ENCODE measurements around the gene MB.
A peak's percentile ranks its signal among the peaks of the same experiment; 100 is the strongest.

Gene MB

GRCh38 chr22:35593071-35593890, 23.8 kb downstream of the MB start:
- DNase-seq = no peak

- DNase-seq = no peak
These were observed 24.6 kb downstream of the MB start for GRCh38 chr22:35592418-35592967.

DNA sequence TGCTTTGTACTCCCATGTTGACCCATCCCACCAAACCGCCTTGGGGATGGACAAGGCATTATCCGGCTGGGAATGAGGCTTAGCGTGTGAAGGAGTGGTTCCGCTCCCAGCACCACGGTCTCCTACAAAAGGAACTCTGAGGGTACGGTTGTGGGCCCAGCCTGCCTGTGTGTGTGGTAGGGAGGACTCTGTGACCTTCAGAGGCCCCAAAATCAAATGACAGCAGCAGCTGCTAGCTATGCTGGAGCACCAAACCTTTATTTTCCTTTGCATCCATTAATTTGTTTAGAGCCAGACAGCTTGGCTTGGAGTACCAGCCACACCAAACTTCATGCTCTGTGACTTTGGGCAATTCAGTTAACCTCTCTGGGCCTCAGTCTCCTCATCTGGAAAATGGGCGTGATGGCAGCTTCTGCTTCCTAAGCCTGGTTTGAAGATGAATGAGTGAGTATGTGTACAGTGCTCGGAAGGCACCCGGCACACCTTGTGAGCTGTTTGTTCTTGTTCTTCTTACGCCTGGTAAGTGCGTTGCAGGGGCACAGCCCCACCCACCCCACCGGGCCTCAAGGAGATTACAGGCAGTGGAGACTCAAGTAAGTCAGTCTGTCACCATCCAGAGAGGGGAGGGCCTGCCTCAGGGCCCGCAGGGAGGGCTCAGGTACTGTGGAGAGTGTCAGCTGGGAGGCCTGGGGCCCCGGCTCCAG, 25.3 kb downstream of the MB start:
- no peak for DNase-seq

- DNase-seq = no peak
These were observed 26.4 kb downstream of the MB start for GRCh38 chr22:35590634-35591295.

GRCh38 chr22:35589756-35590093, 27.4 kb downstream of the MB start:
- DNase-seq = no peak

DNA sequence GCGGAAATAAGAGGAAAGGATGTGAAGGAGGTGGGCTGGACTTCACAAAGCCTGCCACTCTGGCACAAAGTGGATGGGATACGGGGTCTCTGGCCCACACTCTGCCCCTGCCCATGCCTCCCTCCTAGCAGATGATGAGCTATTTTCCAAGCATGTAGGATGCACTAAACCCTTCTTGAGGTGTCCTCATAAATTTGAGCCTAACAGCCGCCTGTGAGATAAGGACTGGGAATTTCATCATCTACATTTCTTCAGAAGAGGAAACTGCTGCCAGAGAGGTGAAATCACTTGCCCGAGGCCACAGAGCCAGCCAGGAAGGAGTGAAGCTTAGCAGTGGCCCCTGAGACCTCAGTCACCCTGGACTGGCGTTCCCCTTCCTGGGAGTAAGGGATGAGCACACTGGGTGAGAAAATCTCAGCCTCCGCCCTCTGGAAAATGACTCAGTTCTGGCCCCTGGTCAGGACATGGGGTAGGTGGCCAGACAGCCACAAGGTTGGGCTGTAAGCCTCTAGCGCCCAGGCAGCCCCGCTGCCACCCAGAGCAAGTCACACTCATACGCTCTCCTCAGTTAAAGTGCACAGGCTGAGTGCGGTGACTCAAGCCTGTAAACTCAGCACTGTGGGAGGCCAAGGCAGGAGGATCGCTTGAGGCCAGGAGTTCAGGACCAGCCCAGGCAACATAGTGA, 27.9 kb downstream of the MB start:
- DNase-seq = peak; percentile 94

DNA sequence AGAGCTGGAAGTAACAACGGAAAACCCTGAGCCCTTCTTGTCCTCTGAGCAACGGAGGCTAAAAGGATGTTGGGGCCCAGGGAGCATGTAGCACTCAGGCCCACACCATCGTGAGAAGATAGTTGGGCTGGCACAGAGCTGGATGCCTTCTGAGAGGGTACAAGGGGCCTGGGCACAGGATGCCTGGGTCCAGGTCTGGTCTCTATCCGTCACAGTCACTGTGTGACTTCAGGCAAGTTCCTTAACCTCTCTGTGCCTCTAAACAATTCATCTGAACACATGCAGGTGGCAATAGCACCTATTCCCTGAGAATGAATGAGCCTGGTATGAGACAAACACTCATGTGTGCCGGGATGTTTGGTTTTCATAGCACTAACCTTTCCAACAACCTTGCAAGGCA, 29.2 kb downstream of the MB start:
- DNase-seq = no peak

DNA sequence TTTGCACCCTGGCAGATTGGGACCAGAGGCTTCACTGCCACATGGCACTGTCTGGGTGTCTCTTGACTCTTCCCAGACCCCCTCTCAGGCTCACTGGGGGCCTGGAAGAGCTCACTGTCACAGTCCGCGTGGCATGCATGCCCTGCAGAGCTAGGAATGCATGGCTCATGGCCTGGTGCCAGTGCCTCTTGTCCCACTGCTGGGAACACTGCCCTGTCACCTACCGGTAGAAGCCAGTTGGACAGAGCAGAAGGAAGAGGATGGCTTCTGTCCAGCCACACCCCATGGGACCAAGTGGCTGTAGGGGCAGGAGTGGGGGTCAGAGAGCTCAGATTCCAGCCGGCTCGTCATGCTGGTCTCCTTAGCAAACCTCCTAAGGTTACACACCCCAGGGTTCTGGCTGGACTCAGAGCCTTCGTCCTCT, 29.7 kb downstream of the MB start:
- no peak for DNase-seq

GRCh38 chr22:35586771-35587170, 30.4 kb downstream of the MB start:
- no peak for DNase-seq

DNA sequence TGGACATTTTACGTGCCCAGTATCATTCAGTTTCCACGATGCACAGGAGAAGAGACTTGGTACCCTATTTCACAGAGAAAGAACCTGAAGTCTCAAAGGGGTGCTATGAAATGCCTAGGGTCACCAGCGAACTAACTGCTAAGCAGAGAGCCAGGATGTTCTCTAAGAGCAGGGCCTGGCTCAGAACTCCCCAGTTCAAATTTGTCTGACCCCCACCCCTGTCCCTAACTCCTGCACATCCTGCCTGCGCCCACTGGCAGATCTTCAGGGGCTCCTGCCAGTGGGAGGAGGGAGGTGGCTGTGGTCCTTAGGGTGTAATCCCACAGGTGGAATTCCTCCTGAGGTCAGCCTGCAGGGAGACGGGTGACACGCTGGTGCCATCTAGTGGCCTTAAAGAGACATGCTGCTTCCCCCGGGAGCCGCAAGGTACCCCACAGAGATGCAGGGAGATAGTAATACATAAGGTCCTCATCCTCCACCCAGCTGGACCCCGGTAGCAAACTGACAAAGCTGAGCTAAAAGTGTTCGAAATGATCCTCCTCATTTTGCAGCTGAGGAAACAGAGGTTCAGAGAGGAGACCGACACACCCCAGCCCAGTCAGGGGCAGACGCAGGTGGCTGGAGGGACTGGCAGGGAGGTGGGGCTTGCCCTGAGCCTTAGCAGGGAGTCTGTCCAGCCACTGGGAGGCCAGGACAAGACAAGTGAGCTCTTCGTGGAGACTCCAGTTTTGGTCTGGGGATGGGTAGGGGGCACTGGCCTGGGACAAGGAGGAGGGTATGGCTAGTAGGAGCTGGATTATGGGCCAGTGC, 34.1 kb downstream of the MB start:
- DNase-seq = peak; percentile 69

- no peak for DNase-seq
These were observed 34.8 kb downstream of the MB start for GRCh38 chr22:35582218-35582860.

- no peak for DNase-seq
These were observed 36.1 kb downstream of the MB start for GRCh38 chr22:35581023-35581413.

- DNase-seq = no peak
These were observed 36.6 kb downstream of the MB start for GRCh38 chr22:35580351-35581022.

GRCh38 chr22:35578836-35579575, 38.1 kb downstream of the MB start:
- no peak for DNase-seq

DNA sequence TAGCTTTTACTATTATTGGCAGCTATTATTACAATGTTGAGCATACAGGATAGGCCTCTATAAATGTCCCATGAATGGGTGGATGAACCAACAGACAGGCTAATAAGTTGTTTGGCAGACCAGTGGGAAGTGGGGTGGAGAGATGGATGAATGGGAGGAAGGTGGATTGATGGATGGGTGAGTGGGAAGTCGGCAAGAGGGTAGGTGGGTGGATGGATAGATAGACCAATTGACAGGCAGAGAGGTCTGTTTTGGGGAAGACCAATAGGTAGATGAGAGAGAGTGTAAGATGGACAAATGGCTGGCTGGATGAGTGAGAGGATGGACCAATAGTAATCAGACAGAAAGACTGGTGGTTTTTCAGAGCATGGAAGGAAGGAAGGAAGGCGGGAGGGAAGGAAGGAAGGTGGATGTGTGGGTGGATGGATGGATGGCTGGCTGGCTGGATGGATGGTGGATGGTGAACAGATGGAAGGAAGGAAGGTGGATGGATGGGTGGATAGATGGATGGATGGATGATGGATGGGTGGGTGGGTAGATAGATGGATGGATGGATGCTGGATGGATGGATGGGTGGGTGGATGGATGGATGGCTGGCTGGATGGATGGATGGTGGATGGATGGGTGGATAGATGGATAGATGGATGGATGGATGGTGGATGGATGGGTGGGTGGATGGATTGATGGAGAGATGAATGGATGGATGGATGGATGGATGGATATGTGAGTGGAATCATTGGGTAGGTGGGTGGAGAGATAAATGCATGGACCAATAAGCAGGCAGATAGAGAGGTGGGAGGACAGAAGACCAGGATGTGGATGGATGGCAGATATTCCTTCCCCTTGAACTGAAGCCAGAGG, 39.1 kb downstream of the MB start:
- no peak for DNase-seq

DNA sequence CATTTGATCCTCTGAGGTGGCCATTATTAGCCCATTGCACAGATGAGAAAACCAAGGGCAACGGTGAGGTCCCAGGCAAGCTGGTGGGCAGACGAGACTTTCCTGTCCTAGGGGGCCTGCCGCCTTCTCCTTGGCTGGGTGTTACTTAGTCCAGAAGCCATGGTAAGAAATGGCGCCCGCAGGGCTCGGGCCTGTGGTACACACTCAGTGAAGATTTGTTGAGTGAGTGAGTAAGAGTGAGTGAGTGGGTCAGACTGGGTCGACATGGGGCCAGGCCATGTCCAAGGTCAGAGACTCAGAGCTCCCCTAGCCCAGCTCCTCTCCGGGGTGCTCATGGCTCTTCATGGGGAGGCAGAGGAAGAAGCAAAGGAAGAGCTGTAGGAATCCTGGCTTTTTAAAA, 40.5 kb downstream of the MB start:
- DNase-seq = no peak

- DNase-seq = no peak
These were observed 41.9 kb downstream of the MB start for GRCh38 chr22:35575116-35575748.

DNA sequence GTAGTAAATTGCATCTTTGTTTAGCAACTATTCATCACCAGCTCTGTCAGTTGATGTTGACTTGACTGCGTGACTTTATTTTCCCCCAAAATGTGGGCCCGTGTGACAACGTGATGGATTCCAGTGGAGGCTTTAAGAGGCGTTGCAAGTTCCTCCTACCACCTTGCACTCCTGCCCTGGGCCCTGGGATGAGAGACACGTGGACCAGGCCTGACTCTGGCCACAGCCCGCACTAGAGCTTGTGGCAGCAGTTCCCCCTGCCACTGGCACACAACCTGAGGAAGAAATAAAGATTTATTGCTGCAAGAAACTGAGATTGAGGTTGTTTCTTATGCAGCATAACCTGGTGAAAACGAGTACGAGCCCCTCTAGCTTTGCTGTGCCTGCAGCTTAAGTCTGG, 44.6 kb downstream of the MB start:
- DNase-seq = no peak

- no peak for DNase-seq
These were observed 46.4 kb downstream of the MB start for GRCh38 chr22:35570686-35571194.

Data from suppressor macrophage treated with lipopolysaccharide for 4 hours (primary cell).